GM19372 (cell line): Measurements from ENCODE around the gene SLC51B.
"Not testable (repeated sequence)": the region's sequence is repeated elsewhere in the genome, so short reads cannot be mapped to it uniquely, and the experiment has no call there.

Experiments used
- ATAC-seq: cut with Tn5 transposase; IDR thresholded peaks from one replicate; pipeline ENCODE4 v1.9.1; 2021; ENCODE audit warnings: mild to moderate bottlenecking, low read depth, moderate library complexity; ENCODE audit not compliant: unreplicated experiment

The SLC51B gene

DNA sequence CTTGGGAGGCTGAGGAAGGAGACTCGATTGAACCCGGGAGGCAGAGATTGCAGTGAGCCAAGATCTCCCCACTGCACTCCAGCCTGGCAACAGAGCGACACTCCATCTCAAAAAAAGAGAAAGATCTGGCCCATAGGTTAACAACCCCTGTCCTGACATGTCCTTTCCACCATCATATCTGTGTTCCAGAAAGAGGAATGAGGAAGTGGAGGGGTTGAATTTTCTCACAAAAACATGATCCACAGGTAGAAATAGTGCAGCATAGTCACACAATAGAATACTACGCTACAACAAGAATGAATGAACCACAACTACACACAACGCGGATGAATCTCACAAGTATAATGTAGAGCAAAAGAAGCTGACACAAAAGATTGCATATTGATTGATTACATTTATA is 4.7 kb upstream of the SLC51B start:
- no peak for ATAC-seq

DNA sequence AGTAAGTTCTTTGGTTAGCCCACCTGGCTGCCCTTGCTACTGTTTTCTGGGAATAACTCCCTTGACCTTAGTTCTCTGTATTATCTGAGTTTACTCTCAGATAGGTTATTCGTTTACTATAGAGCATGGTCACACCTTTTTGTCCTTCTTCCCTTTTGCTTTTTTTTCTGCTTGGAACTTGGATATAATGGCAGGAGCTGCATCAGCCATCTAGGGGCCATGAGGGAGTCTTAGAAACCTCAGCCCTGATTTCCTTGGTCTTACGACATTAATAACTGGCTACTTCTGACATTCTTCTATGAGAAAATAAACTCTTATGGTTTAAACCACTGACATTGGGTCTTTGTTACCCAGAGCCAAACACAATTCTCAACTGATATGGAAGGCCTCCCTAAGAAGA is 3.4 kb upstream of the SLC51B start:
- ATAC-seq = no peak

DNA sequence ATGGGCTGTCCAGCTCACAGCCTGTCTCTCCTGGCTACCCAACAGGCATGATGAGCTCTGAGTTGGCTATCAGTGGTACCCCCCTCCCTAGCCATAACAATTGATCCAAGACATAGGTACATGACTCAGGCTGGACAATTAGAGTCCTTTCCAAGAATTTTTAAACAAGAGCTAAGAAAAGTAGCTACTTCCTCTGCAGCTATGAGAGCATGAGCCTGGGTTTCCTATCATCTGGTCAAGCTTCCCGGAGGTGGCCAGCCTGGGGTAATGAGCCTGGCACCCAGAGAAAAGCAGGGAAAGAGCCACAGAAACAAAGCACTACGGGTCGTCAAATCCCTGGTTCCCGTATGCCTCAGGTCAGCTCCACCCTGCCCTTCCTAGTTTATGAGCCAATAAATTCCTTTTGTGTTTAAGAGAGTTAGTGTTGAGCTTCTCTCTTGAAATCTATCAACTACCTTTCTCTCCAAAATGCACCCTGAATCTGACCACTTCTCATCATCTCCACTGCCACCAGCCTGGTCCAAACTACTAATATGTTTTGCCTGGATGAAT is 2.3 kb upstream of the SLC51B start:
- ATAC-seq = no peak

DNA sequence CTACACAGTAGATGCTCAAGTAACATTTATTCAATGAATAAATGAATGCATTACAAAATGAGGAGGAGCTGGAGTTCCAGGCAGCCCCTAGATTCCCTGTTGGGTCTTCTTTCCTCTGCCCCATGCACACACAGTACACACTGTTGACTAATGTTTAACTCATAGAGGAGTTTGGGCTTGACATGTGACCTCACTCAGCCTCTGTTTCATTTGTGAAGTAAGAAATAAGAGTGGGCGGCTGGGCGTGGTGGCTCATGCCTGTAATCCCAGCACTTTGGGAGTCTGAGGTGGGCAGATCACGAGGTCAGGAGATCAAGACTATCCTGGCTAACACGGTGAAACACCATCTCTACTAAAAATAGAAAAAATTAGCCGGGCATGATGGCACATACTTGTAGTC is 969 bp upstream of the SLC51B start:
- not testable (repeated sequence) for ATAC-seq

DNA sequence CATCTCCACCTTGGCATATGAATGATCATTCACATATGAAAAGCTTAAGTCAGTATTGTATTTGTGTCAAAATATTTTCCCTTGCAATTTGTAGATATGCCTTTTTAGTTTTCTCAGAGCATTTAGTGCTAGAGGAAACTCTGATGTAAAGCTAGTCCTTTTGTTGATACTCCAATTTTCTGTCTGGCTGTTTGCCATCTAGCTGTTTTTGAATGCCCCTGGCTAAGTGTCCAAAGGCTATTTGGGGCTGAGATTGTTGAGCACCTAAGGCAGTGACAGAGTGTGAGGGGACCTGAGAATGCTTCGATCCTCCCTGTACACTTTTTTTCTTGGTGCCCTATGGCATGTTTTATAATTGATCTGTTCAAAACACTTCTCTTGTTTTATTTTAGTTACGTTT is 3.1 kb downstream of the SLC51B start:
- no peak for ATAC-seq

DNA sequence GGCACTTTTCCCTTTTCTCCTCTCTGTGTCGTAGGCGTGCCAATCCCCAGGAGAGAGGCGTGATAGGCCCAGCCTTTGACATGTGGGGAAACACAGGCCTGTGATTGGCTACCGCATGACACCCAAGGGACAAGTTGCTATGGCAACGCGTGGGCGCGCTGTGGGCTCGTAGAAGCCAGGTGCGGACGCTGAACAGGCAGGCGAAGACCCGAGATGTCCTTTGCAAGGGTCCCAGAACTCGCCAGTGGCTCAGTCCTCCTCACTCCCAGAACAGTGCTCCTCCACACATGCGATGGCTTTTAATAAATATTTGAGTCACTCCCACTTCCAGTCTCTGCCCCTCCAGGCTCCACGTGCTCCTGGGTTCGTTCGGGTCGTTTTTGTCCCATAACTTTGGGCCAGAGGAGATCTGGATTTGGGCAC is 4.2 kb downstream of the SLC51B start:
- peak; percentile 86 for ATAC-seq

DNA sequence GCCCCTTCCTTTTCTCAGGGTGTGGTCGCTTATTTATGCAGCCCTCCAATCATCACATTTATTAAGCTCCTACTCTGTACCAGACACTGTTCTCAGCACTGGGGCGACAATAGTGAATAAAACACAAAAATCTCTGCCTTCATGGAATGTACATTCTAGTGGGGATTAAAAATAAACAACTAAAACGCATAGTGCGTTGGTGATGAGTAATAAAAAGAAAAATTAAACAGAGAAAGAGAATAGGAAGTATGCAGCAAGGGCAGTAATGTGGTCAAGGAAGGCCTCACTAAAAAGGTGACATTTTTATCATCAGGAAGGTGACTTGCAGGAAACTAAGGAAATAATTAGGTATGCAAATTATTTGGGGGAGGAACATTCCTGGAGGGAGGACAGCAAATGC is 5.1 kb downstream of the SLC51B start:
- no peak for ATAC-seq

DNA sequence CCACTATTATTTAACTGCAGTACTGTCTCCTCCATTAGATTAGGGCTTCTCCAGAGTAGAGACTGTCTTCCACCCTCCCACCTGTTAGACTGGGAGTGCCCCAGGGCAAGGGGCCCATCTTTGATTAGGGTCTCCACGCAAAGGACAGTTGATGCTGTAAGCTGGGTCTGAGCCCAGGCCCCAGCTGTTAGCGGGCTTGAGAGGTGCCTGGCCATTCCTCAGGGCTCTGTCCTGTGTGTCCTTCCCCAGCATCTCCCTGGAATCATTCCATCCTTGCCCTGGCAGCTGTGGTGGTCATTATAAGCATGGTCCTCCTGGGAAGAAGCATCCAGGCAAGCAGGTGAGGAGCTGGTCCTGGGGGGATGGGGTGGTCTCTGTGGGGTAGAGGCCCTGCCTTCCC is 6.1 kb downstream of the SLC51B start:
- no peak for ATAC-seq

DNA sequence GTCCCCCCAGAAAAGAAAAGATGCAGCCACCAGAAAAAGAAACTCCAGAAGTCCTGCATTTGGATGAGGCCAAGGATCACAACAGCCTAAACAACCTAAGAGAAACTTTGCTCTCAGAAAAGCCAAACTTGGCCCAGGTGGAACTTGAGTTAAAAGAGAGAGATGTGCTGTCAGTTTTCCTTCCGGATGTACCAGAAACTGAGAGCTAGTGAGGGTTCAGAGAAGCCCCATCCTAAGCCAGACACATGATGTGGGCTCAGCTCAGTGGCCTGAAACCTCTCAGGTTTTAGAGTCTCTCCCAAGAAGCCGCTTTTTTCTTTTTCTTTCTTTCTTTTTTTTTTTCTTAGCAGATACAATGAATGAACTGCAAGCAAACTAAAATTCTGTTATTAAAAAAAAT is 7.8 kb downstream of the SLC51B start:
- no peak for ATAC-seq

DNA sequence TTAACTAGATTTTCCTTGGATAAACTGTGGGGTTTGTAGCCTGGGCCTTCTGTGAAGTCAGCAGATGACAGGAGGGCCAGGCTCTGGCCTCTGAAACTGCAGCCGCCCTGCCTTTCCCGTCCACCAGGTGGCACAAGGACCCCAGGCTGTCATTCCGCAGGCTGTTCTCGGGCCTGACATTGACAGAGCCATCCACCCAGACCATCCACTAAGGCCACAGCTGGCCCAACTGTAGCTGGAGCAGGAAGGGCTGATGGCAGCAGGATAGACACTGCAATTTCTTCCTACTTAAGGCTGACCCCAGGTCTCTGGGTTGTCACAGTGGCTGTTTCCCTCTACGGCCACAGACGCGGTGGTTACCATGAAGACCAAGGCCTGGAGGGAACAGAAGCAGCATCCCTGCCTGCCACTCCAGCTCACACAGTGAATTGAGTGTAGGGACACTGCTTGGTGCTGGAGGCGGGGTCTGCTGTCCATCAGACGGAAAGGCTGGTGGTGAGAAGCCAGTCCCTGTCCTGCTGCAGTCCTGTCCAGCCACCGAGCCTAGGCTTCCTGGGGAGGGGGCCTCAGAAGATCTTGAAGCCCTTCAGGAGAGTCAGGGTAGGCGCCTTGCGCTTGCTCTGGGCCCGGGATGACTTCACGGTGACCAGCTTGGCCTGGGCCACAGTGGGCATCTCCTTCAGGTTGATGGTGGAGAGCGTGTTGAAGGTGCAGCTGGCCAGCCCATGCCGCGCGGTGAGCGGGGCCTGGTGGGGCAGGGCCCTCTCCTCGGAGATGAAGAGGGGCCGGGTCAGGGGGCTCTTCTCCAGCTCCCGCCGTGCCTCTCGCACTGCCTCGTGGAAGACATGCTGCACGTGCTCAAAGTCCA is 9.4 kb downstream of the SLC51B start:
- ATAC-seq = no peak

DNA sequence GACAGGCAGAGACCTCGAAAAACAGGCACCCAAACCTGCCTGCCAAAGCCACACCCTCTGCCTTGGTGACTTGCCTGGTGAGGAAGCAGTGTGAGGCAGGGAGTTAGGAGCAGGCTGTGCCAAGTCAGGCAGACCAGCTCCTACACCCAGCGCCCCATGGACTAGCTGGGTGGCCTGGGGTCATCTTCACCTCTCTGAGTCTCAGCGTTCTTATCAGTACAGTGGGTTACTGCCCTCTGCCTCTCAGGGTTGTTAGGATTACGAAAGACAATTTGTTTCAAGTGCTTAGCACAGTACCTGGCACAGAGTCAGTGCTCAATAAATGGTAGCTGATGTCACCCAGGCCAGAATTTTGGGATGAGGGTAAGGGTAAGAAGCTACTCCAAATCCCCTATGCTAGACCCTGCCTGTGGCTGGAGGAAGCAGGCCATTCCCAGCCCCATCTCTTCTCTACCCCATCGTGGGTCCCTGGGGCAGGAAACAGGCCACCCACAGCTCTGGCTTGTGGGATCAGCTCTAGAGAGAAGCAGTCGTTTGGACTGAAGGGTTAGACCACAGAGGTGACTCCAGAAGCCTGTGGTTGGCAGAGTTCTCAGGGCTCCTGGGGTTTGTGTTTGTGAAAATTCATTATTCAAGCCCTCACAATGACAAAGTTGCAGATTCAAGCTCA is 10.1 kb downstream of the SLC51B start:
- ATAC-seq = no peak

DNA sequence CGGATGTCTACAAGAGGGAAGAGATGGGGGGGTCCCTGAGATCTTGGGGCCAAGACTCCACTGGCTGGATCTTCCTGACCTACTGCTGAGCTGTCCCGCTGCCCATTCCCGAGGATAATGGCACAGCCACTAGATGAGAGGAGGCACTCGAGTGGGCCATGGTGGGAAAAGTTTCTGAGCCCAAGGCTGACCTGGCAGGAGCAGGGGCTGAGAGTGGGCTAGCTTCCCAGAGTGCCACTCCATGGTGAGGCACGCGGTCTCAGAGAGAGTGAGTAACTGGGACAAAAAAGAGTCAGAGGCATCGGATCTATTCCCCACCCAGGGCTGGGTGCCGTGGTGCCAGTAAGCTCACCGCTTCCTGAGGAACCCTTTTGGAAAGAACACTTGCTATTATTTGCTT is 10.9 kb downstream of the SLC51B start:
- no peak for ATAC-seq

DNA sequence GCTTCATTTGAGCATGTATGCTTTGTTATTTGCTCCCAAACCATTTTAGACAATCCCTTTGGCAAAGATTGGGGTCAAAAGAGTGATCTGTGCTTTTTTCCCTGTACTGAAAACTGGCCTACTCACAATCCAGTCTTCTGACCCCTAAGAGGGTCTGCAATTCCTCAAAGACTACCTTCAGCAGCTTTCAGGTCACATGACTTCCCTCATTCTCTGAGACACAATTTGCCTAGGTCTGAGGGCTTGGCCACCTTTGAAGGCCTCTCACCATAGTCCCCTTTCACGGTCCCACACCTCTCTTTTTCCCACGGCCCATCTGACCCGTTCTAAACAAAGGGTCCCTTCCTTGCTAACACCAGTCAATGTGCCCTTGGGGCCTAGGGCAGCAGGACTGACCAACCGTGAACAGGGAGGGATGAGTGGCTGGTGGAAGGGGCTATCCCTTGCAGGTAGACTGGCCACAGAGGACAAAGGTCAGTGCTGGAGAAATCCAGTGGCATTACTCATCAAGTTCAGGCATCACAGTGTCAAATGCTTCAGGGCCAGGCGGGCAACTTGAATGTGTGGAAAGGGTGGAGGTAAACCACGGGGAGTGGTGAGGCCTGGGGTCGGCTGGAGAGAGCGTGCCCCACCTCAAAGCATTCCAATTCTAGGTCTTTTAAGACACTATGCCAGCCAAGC is 11.8 kb downstream of the SLC51B start:
- ATAC-seq = no peak

DNA sequence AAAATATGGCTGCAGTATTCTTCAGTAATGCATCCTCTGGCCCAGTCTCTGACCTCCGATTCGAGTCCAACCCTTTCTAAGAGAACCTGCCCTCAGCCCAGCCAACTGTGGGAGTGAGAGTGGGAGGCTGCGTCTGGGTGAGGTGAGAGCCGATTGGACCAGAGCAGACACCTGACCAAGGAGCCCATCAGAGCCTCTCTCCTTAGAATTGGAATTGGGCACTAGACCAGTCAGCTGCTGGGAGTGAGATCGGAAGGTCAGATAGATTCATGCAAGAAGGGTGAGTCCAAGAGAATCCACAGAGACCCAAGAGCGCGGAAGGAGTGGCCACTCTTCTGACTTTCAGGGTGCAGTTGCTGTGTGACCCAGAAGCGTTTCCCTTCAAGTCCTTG is 12.4 kb downstream of the SLC51B start:
- no peak for ATAC-seq

DNA sequence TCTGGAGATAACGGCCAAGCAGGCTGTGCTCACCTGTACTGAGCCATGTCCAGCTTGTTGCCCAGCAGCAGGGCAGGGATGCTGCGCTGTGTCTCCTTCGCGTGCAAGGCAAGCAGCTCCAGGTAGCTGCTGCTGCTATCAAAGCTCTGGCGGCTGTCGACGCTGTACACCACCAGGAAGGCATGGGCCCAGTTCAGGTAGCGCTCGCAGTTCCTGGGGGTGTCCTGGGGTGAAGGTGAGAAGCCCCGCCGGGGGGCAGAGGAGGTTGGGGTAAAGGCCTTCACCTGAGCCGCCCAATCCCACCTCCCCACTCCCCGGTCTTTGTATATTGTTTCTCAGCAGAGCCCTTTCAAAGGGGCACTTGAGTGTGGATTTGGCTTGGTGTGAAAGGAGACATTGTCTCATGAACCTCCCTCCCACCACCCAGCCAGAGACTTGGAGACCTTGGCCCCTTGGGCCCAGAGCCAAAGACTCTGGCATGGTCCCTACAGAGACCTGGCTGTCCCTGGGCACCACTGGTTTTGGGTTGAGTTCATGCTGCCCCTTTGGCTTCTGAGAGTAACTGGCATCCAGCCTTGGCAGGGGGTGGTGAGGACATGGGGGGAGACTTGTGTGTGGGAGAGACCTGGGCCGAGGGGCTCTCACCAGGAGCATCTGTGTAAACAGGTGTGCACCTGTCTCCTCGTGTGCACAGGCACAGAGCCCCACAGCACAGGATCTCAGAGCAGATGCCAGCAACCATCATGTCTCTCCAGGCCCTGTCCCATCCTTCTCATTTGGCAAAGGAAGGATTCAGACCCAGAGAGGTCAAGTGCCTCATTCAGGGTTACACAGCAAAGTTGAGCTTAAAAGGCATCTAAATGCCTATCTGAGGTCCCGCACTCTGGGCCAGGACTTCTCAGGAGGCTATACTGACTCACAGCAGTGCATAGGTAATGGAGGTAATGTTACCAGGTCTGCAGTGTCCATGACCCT is 13.5 kb downstream of the SLC51B start:
- ATAC-seq = no peak

DNA sequence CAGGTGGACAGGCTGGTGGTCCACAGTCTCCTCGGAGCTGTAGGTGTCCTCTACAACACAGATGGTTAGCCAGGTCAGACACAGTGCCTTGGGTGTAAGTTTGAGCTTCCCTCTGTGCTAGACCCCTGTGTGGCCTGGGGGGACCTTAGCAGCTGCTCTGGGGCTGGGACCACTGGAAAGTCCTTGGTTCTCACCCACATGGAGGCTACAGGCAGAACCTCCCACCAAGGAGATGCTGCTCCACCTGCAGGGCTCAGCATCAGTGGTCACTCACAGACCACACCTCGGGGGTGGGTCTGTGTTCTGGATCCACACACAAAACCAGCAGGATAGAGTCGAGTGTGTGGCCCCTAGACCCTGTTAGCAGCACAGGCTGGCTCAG is 14.2 kb downstream of the SLC51B start:
- ATAC-seq = no peak

DNA sequence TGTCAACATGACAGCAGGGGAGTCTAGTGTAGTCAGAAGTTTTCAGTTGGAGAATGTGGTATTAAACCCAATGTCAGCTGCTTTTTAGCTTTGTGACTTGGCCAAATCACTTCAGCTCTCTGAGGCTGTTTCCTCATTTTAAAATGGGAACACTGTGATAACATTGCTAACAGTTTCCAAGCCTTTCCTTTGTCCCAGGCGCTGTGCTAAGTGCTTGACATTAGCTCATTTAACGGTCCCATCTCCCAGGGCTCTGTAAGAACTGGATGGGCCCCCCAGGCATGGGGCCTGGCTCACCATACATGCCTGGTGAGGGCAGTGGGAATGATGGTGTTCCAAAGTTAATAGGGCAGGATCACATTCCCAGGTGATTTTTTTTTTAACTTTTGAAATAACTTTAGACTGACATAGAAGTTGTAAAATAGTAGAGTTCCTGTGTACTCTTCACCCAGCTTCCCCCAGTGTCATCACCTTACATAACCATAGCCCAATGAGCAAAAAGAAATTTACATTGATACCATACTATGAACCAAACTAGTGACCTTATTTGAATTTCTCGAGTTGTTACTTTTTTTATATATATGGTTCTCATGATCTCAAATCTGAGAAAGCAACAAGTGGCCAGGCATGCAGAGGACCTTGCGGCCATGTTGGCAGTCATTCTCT is 14.9 kb downstream of the SLC51B start:
- ATAC-seq = no peak

DNA sequence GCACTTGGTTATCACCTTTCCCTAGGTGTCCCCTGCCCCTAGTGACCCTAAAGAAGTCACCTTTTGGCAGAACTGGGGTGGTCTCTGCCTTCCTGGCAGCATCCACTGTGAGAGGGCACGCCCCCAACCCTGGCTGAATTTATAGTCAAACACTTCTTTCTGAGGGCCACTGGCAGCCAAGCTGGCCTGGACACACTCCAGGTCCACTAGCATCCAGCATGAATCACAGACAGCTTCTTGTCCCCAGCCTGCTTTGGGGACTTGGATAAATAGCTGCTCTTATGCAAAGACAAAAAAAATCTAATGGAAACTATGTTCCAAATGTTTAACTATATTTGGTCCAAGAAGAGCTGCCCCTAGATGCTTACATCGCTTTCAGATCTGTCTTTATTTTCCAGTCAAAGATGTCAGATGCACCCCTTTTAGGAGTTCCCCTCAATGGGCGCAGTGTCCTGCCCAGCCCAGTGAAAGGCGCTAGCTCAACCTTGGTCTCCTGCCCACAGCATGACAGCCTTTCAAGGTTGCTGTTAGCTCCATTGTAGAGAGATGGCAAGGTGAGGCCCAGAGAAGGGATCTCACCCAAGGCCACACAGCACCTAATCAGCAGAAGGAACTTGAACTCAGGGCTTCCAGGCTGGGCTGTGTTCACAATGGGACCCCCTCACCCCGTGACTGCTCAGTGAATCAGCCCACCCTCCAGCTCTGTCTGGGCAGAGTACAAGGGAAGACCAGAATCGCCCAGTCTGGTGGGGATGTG is 15.6 kb downstream of the SLC51B start:
- no peak for ATAC-seq

DNA sequence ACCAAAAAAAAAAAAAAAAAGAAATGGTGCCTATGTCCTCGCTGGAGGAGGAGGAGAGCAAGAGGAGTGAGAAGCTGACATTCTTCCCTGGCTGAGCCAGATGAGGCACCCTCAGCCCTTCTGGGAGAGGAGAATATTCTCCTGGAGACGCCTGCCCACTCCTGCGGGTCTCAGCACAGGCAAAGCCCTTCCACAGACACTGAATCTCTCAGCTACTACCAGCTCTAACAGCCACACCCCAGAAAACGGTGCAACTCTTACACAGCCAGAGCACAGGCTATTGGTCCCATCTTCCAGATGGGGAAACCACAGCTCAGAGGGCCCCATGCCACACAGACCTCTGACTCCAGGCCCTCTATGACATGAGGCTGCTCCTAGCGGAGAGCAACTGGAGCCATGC is 16.9 kb downstream of the SLC51B start:
- ATAC-seq = no peak
